Hepatocyte (in vitro differentiated cells): ENCODE data around the gene KRT16. TPM values are rescaled to one million over a fixed set of nuclear protein-coding genes. Genes with fewer than 3 reads are reported as not detected.

Experiments
- DNase-seq: peaks from one replicate; pipeline ENCODE4 v3.0.0-alpha.2; 2016; ENCODE audit warnings: low spot score
- H2AFZ ChIP-seq: fragments of 200-600 bp; sonication (generic); 2 replicates; pipeline ENCODE4 v1.6.0; 2016; ENCODE audit warnings: antibody characterized with exemption, mild to moderate bottlenecking
- H3K27ac ChIP-seq: fragments of 200-600 bp; sonication (generic); 2 replicates; pipeline ENCODE4 v1.5.1; 2016; ENCODE audit warnings: mild to moderate bottlenecking
- H3K27me3 ChIP-seq: fragments of 200-600 bp; sonication (generic); 2 replicates; pipeline ENCODE4 v1.6.1; 2016
- H3K36me3 ChIP-seq: fragments of 200-600 bp; sonication (generic); replicated peaks from 2 replicates; pipeline ENCODE4 v1.5.1; 2016; ENCODE audit warnings: low read depth; ENCODE audit not compliant: insufficient read depth
- H3K4me1 ChIP-seq: fragments of 200-600 bp; sonication (generic); 2 replicates; pipeline ENCODE4 v1.5.1; 2016; ENCODE audit warnings: mild to moderate bottlenecking, moderate library complexity; ENCODE audit not compliant: insufficient read depth
- H3K4me2 ChIP-seq: fragments of 200-600 bp; sonication (generic); 2 replicates; pipeline ENCODE4 v1.6.0; 2016
- H3K4me3 ChIP-seq: fragments of 200-600 bp; sonication (generic); 2 replicates; pipeline ENCODE4 v1.5.1; 2016; ENCODE audit warnings: mild to moderate bottlenecking
- H3K79me2 ChIP-seq: fragments of 200-600 bp; sonication (generic); 2 replicates; pipeline ENCODE4 v1.6.0; 2017; ENCODE audit warnings: mild to moderate bottlenecking
- H3K9me2 ChIP-seq: fragments of 200-600 bp; sonication (generic); replicated peaks from 2 replicates; pipeline ENCODE4 v1.6.0; 2017; ENCODE audit warnings: mild to moderate bottlenecking; ENCODE audit not compliant: insufficient read depth
- H3K9me3 ChIP-seq: fragments of 200-600 bp; sonication (generic); 2 replicates; pipeline ENCODE4 v1.5.1; 2016; ENCODE audit warnings: low read depth, mild to moderate bottlenecking
- H4K20me1 ChIP-seq: fragments of 200-600 bp; sonication (generic); 2 replicates; pipeline ENCODE4 v1.6.0; 2016; ENCODE audit warnings: mild to moderate bottlenecking; ENCODE audit not compliant: insufficient read depth, poor library complexity, severe bottlenecking
- CTCF ChIP-seq: fragments of 200-600 bp; sonication (generic); IDR thresholded peaks from 2 replicates; pipeline ENCODE4 v1.5.1; 2016; ENCODE audit warnings: antibody characterized with exemption, mild to moderate bottlenecking; ENCODE audit not compliant: poor library complexity
- EZH2 ChIP-seq: fragments of 200-600 bp; sonication (generic); IDR thresholded peaks from 2 replicates; pipeline ENCODE4 v1.6.1; 2016; ENCODE audit warnings: antibody characterized with exemption, mild to moderate bottlenecking, borderline replicate concordance
- EZH2phosphoT487 ChIP-seq: fragments of 200-600 bp; sonication (generic); IDR thresholded peaks from one replicate; pipeline ENCODE4 v1.6.1; 2018; ENCODE audit warnings: antibody characterized with exemption, mild to moderate bottlenecking, low read depth, moderate library complexity; ENCODE audit not compliant: unreplicated experiment, severe bottlenecking
- WGBS: methylation state at CpG from one replicate; pipeline ENCODE4 v1.1.6; 2016; ENCODE audit warnings: low lambda C conversion rate; ENCODE audit errors: missing lambda C conversion rate; 5-methylcytosine and 5-hydroxymethylcytosine counted together
- polyA plus RNA-seq: library from polyadenylated mRNA; unstranded; fragments of >200 nt; fragmentation: Nextera tagmentation; extraction: Ambion mirVana; gene quantifications from 2 replicates; pipeline ENCODE4 v1.2.1, GENCODE V29; 2016
- total RNA-seq: library from RNA; depleted of rRNA; stranded (reverse); fragments of >200 nt; gene quantifications from 2 replicates; pipeline ENCODE4 v1.2.3, GENCODE V29; 2014

The KRT16 gene
- total and polyA plus RNA-seq, 2 experiments from 2014 or later: 0.90 to 2.5 TPM

- 67% methylated on average over 4 of the region's 4 CpGs for WGBS
Observed at GRCh38 chr17:41600318-41600717, 12.2 kb downstream of the KRT16 start.

GRCh38 chr17:41599680-41600079 lies 12.9 kb downstream of the KRT16 start:
- H3K27me3 ChIP-seq: no peaks in the 10 kb centered on the region
- 73% methylated on average over 1 of the region's 1 CpG for whole genome bisulfite sequencing
- H3K9me2 ChIP-seq: no peaks in the 10 kb centered on the region
- no peak overlapping the region for H3K4me3 ChIP-seq
- no peak overlapping the region for H2AFZ ChIP-seq
- DNase-seq: no peak
- no peak overlapping the region for H3K27ac ChIP-seq
- no peaks in the 10 kb centered on the region for H3K79me2 ChIP-seq
- no peaks in the 10 kb centered on the region for H4K20me1 ChIP-seq
- TF ChIP-seq EZH2 (no peak), EZH2phosphoT487 (no peak), CTCF (no peak)
- H3K36me3 ChIP-seq: no peaks in the 10 kb centered on the region
- no peaks in the 10 kb centered on the region for H3K9me3 ChIP-seq
- H3K4me2 ChIP-seq: no peak overlapping the region
- peaks cover 10% of the 10 kb centered on the region for H3K4me1 ChIP-seq

More at GRCh38 chr17:41600318-41600717, 12.2 kb downstream of the KRT16 start:
- Histone ChIP-seq H3K27me3 (no peaks in the 10 kb centered on the region), H3K27ac (no peak overlapping the region), H3K9me3 (no peaks in the 10 kb centered on the region), H3K36me3 (no peaks in the 10 kb centered on the region), H3K4me2 (no peak overlapping the region), H3K79me2 (no peaks in the 10 kb centered on the region), H3K4me1 (peaks cover 10% of the 10 kb centered on the region), H3K4me3 (no peak overlapping the region), H2AFZ (no peak overlapping the region), H4K20me1 (no peaks in the 10 kb centered on the region), H3K9me2 (no peaks in the 10 kb centered on the region)
- no peak for TF ChIP-seq EZH2phosphoT487
- no peak for TF ChIP-seq CTCF
- TF ChIP-seq EZH2: no peak
- no peak for DNase-seq

- no peaks in the 10 kb centered on the region for H3K9me3 ChIP-seq
- H3K4me3 ChIP-seq: no peak overlapping the region
- H3K79me2 ChIP-seq: no peaks in the 10 kb centered on the region
- WGBS: 86% methylated on average over 8 of the region's 8 CpGs
- no peaks in the 10 kb centered on the region for H3K4me1 ChIP-seq
- TF ChIP-seq EZH2phosphoT487 (no peak), CTCF (no peak), EZH2 (no peak)
- no peak overlapping the region for H2AFZ ChIP-seq
- H3K27me3 ChIP-seq: no peaks in the 10 kb centered on the region
- no peaks in the 10 kb centered on the region for H3K9me2 ChIP-seq
- no peak overlapping the region for H3K4me2 ChIP-seq
- no peaks in the 10 kb centered on the region for H3K36me3 ChIP-seq
- H4K20me1 ChIP-seq: no peaks in the 10 kb centered on the region
- no peak for DNase-seq
- no peak overlapping the region for H3K27ac ChIP-seq
Observed at GRCh38 chr17:41595585-41595984, 17.0 kb downstream of the KRT16 start.
